ENCODE measurements around the gene GATC.

GATC gene, protein sequence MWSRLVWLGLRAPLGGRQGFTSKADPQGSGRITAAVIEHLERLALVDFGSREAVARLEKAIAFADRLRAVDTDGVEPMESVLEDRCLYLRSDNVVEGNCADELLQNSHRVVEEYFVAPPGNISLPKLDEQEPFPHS

DNA sequence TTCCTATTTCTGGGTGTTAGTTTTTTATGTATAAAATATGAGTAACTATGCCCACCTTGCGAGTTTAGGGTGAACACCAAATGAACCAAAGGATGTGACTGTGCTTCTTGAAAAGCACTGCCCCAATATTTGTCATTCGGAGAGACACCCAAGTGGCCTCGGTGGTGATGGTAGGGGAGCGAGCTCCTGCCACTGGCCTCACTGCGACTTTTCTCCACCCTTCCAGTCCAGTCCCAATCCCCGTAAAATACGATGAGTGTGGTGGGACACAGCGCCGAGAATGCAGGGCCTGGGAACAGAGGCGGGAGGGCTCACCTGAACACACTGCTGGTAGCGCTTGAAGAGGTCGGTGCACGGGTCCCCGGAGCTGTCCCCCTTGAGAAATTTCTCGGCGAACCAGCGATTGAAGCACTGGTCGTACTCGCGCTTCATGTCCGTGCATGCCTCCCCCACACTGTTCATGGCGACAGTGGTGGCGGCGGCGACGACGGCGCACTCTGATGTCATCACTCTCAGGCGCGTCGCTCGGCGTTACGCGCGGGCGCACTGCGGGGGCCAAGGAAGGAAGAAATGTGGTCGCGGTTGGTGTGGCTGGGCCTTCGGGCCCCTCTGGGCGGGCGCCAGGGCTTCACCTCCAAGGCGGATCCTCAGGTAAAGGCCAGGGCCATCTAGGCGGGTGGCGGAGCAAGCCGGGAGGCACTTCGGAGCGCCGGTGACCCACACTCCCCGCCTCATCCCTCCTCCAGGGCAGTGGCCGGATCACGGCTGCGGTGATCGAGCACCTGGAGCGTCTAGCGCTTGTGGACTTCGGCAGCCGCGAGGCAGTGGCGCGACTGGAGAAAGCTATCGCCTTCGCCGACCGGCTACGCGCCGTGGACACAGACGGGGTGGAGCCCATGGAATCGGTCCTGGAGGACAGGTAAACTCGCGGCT, at the start of gene GATC, which contains the start of gene TRIAP1:
Gene GATC (plus strand): TSS at position 534 of the 933 bp plus-strand sequence. CDS start 37 bp downstream, at position 571.
Gene TRIAP1 (minus strand): TSS at position 474 of the 933 bp plus-strand sequence. CDS start 12 bp downstream, at position 462.
- peak; percentile 91 for DNase-seq

DNA sequence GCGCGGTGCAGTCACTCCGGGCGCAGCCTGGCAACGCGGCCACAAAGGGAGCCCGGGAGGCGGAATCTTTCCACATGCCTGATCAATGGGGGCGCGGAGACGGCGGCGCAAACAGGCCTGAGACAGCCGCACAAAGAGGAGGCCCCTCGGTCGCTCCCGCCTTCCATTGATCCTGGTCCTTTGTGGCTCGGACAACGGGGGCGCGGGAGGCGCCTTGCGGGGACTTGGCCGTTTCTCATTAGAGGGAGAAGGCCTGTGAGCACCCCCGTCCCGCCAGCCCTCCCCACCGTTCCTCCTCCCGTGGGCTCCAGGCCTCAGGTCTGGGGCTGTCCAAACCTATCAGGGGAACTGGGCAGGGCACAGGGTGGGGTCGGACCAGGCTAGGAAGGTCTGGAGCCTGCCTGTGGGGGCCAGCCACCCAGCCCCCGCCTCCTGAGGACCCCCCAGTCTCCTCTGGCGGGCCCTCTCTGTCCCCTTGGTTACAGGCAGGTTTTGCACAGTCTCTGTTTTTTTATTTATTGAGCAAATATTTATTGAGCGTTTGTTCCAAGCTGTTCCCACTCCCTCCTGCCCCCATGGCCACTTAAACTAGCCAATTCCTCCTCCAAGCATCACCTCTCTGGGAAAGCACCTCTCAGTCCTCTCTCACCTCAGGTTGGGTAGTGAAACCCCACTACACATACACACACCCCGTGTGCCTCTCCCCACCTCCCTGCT, 48.3 kb upstream of the GATC start:
- DNase-seq = no peak

DNA sequence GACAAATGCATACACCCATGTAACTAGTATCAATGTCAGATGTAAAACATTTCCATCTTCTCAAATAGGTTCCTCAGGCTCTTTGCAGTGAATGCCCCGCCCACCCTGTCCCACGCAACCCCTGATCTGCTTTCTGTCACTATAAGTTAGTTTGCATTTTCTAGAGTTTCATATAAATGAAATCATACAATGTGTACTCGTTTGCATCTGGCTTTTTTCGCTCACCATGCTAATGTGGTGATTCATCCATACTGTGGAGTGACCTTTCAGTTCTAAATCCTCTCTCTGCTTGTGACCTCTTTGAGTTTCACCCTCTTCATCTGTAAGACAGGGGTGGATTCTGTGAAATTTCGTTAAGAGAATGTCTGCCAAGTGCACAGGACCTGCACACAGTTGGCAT, 46.7 kb upstream of the GATC start:
- DNase-seq = no peak

DNA sequence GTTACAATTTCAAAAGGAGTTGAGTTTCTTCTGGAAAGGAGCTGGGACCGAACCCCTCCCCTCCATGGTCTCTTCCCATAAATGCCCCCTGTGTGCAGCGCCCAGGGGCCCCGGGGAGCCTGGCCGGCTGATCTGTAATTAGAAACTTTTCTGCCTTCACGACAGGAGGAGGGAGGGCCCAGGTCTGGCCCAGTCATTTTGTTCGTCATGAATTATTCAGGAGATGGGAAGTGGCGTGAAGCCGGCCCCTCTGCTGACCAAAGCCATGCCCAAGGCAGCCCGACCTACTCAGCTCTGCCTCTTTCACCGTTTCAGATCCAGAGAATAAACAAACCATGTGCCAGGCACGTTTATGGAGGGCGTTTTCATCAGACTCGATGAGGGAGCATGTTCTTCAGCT, 44.0 kb upstream of the GATC start:
- DNase-seq = no peak

DNA sequence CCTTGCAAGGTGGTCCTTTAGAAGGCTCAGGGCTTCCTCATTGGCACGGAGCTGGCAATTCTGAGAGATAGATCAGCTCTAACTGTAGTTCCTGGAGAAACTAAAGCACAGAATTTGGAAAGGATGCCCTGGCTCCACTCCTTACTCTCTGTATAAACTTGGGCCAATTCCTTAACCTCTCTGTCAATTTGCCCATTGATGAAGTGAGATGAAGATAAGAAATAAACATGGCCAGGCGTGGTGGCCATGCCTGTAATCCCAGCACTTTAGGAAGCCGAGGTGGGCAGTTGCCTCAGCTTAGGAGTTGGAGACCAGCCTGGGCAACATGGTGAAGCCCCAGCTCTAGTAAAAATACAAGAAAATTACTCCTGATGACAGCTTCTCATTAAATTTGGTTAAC, 42.4 kb upstream of the GATC start:
- no peak for DNase-seq

DNA sequence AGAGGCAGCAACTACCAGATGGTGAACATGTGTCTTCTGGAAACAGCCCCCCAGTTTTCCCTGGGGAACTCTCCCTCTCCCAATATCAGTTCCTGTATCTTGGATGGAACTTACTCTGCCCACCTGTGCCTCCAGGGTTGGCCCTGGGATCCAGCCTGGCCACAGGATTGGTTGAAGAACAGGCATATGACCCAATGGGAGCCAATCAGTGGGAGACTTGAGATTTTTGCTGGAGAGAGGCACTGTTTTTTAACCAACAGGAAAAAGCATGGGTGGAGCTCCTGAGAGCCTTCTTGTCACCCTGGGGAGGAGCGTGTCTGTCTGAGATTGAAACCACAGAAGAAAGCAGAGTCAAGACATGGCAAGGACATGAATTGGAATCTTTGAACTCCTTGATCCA, 42.0 kb upstream of the GATC start:
- DNase-seq = no peak

DNA sequence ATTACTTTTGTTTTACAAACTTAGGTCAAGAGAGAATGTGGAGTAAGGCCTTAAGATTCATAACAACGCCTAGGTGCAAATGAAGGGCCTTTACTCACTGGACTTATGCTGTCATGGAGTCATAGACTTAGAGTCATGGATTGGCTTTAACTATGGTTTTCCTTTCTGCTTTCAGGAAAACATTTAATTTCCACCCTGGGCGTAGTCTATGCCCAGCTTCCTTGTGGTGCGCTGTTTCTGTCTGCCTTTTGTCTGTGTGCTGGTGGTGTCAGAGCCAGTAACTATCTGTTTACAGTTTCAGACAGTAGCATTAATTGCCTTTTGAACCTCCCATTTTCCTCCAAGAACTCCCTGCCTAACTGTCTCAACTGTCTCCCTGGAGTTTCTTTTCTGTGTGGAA, 40.2 kb upstream of the GATC start:
- DNase-seq = no peak

DNA sequence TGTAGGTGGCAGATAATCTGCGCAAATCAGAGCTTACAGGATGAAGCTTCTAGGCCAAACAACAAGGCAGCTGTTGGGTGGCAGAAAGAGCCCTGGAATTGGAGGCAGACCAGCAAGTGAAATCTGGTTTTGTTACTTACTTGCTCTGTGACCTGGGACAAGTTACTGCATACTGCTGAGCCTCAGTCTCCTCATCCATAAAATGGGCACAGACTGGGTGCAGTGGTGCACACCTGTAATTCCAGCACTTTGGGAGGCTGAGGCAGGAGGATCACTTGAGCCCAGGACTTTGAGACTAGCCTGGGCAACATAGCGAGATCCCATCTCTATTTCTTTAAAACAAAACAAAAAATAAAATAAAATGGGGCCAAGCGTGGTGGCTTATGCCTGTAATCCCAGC, 39.7 kb upstream of the GATC start:
- no peak for DNase-seq

DNA sequence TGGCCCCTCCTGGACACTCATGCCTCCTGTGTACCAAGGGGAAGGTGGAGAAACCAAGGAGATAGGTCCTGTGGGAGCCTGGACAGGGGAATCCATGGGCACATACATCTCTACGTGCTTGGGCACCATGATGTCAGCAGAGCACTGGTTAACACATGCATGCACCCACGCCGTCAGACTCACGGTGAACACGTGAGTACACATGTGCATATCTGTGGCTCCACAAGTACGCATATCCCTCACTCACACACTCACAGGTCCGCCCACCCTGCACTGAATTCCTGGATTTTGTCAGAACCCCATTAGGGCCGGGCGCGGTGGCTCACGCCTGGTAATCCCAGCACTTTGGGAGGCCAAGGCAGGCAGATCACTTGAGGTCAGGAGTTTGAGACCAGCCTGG, 37.5 kb upstream of the GATC start:
- DNase-seq = no peak

DNA sequence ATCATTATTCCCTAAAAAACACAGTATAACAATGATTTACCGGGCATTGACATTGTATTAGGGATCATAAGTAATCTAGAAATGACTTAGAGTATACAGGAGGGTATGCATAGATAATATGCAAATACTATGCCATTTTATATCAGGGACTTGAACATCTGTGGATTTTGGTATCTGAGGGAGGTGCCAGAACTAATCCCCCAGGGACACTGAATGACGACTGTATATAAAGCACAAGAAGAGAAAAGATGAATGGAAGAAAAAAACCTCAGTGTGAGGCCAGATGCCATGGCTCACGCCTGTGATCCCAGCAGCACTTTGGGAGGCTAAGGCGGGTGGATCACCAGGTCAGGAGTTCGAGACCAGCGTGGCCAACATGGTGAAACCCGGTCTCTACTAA, 33.8 kb upstream of the GATC start:
- no peak for DNase-seq

DNA sequence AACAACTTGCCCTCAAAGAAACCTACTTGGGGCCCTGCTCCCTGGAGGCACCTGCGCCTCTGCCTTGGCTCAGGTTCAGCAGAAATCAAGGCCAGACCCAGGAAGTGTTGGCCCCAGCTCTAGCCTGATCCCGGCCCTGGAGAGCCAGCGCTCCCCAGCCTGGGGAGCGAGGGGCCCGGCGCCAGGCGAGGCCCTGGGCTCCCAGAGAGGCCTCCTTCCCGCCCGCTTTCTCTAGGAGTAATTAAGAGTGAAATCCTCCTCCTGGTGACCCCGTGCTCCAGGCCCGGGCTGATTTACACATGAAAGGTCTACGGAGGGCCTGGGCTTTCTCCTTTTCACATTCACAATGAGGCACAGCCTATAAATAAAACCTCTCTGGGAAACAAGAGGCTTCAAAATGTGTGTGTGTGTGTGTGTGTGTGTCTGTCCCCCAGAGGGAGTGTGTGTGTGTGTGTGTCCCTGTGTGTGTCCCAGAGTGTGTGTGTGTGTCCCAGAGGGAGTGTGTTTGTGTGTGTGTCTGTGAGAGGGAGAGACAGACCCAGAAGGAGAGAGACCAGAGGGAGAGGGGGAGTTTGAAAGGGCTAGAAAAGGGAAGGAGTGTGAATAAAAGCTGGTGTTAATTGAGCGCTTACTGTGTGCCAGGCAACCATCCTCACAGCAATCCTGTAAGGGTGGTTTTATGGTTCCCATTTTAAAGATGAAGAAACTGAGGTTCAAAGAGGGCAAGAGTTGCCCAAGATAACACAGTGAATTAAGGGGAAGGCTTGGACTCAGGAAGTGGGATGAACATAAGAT, 32.1 kb upstream of the GATC start:
- no peak for DNase-seq

DNA sequence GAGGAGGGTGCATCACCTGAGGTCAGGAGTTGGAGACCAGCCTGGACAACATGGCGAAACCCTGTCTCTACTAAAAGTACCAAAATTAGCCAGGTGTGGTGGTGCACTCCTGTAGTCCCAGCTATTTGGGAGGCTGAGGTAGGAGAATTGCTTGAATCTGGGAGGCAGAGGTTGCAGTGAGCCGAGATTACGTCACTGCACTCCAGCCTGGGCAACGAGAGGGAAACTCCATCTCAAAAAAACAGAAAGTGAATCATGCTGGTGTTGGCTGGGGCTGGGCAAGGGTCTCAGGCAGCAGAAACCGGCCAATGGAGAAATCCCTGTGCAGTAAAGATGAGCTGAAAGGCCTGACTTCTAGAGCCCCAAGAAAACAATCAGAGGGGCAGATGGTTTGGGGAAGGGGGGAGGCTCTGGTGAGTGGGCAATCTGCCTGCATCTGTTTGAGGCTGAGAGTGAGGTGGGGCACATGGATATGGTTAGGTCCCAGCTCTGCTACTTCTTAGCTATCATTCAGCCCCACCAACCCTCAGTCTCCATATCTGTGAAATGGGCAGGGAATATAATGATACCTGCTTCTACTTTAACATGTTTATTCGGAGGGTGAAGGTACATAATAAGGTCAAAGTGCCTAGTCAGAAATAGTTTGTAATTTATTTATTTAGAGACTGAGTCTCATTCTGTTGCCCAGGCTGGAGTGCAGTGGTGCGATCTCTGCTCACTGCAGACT, 29.6 kb upstream of the GATC start:
- no peak for DNase-seq

DNA sequence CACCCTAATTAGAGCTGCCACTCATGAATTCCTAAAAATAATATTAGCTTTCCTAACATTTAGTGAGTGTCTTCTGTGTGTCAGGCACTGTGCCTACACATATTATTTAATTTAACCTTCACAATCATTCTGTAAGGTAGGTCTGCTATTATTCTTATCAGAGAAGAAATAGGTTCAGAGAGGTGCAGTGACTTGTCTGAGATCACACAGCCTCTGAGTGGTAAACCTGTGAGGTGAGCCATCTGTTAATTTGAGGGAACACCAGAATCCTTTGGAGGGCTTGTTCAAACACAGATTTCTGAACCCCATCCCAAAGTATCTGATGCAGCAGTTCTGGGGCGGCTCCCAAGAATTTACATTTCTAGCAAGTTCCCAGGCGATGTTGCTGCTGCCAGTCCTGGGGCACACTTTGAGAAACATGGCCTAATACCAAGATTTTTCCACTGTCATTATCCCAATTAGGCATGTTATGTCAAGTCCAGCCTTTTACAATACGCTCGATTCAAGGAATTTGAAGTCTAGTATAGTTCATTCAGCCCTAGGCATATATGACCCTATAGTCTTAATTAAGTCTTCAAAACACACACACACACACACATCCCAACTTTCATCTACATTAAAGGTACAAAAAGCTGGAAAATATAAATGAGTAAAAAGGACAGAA, 28.2 kb upstream of the GATC start:
- no peak for DNase-seq

DNA sequence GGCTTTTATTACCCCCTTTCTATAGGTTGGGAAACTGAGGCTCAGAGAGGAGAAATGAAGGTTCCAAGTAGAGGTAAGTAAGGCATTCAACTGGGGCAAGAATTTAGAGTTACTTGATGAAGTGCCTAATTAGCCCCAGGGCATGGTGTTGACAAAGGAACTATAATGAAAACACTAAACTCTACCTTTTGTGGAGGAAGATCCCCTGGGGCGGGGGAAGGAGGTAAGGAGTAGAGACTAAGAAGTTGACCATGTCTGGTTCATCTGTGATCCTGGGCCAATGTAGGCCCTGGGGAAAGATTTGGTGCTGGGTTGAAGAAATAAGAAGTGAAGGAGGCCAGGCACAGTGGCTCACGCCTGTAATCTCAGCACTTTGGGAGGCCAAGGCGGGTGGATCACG, 24.5 kb upstream of the GATC start:
- no peak for DNase-seq

DNA sequence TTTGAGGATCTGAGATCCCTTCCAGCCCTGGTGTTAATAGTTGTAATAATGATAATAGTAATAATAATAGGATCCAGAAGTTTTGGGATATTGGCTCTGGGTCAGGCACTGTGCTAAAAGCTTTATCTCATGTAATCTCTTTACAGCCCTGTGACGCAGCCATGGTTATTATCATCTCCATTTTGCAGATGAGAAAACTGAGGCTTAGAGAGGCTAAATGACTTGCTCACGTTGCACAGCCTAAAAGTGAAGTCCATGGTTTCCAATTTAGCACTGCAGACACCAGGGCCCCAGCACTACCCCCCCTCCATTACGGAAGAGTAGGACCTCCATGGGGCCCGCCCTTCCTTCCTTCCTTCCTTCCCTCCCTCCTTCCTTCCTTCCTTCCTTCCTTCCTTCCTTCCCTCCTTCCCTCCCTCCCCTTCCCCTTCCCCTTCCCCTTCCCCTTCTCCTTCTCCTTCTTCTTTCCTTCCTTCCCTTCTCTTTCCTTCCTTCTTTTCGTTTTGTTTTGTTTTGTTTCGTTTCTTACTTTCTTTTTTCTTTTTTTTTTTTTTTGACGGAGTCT, 23.3 kb upstream of the GATC start:
- no peak for DNase-seq

DNA sequence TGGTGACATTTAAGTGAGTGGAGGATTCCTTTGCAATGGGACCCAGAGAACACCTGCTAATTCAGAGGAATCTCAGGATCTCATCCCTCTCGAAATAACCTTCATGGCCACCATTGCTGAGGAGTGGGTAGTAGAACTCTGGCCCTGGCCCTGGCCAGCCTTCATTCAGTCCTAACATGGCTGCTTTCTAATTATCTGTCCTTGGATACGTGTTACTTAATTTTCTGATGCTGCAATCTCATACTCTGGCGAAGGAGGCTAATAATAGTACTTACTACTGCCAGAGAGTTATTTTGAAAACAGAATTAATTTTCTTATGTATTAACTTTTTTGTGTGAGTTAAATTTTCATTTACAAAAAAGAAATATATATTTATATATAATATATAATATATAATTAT, 20.4 kb upstream of the GATC start:
- no peak for DNase-seq

DNA sequence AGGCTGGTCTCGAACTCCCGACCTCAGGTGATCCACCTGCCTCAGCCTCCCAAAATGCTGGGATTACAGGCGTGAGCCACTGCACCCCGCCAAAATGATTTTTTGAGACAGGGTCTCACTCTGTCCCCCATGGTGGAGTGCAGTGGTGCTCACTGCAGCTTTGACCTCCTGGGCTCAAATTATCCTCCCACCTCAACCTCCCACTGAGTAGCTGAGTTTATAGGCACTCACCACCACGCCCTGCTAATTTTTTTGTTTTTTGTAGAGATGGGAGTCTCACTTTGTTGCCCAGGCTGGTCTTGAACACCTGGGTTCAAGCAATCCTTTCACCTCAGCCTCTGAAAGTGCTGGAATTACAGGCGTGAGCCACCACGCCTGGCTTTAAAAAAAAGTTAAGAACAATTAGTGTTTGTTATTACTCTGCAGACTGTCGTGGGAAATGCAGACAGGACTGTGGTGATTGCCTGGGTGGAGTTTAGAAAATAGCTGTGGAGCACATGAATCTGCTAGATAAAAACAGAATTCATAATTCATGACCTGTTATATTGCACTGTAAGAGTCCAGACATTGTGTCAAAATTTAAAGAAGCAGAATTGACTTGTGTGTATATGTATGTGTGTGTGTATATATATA, 17.5 kb upstream of the GATC start:
- no peak for DNase-seq

DNA sequence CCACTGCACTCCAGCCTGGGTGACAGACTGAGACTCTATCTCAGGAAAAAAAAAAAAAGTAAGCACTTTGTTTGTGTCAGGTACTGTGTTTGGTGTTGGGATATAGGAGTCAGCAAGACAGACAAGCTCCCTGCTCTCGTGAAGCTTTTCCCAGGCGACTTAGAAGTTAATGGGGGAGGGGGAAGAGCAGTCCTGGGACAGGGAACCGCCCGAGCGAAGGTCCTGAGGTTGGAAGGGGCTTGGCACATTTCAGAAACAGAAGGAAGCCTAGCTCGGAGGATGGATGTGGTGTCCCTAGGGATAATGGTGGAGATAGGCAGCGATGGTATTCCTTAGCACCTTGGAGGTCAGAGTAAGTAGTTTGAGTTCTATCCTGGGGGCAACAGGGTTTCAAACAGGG, 16.9 kb upstream of the GATC start:
- DNase-seq = no peak

DNA sequence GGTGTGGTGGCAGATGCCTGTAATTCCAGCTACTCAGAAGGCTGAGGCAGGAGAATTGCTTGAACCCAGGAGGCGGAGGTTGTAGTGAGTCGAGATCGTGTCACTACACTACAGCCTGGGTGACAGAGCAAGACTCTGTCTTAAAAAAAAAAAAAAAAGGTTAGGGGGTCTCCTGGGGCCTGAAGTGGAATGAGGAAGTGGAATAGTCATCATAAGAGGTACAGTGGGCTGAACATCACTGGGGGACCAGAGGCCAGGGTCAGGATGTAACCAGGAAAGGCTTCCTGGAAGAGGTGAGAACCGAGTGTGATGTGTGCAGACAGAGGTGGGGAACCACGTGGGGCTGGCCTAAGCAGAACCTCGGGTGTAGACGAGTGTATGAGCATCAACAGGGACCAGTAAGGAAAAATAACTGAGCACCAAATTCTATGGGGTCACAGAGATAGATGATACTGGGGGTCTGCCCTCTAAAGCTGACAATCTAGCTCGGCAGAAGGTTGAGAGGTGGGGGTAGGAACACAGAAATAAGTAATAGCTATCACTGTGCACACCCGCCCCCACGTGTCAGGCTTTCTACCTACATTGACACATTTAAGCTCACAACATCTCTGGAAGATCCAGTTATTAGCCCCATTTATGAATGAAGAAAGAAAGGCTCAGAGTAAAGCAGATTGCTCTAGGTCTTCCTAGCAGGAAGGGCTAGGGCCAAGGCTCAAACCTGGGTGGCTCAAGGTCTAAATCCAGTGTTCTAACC, 13.3 kb upstream of the GATC start:
- DNase-seq = no peak
